ENCODE data around the gene SHB. TPM values are rescaled to one million over a fixed set of nuclear protein-coding genes. Genes with fewer than 3 reads are reported as not detected.

Gene SHB
- total RNA-seq, 1 donor from 2014 or later = 0.44 TPM

DNA sequence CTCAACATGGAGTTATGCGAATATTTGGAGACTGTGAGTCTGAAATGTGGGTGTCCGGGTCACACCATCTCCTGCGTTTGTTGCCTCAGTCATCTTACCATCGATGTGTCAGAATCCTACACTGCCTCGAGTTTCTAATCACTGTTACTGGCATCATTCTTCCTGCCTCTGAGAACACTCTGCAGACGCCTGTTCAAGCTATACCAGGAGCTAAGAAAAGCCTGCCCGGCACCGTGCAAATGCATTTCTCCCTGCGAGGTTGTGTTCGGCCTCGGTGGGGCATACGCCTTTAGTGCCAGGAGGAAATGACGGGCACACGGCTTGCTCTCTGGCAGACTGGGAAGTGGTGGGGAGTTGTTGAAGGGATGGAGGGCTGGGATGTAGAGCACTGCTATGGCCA lies 133.9 kb downstream of the SHB start:
- ATAC-seq (ENCODE audit: low read depth) = no peak
- POLR2A ChIA-PET = no interaction called here
- H3K27ac Mint-ChIP-seq = no peak overlapping the region
- CTCF ChIA-PET = no interaction called here
- H3K4me3 Mint-ChIP-seq = no peak overlapping the region
- DNase-seq = no peak
- H3K27me3 Mint-ChIP-seq = peaks cover 4% of the 10 kb centered on the region
- TF ChIP-seq, protein P1, sequence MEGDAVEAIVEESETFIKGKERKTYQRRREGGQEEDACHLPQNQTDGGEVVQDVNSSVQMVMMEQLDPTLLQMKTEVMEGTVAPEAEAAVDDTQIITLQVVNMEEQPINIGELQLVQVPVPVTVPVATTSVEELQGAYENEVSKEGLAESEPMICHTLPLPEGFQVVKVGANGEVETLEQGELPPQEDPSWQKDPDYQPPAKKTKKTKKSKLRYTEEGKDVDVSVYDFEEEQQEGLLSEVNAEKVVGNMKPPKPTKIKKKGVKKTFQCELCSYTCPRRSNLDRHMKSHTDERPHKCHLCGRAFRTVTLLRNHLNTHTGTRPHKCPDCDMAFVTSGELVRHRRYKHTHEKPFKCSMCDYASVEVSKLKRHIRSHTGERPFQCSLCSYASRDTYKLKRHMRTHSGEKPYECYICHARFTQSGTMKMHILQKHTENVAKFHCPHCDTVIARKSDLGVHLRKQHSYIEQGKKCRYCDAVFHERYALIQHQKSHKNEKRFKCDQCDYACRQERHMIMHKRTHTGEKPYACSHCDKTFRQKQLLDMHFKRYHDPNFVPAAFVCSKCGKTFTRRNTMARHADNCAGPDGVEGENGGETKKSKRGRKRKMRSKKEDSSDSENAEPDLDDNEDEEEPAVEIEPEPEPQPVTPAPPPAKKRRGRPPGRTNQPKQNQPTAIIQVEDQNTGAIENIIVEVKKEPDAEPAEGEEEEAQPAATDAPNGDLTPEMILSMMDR (IDR thresholded peaks at IDR 0.05) = no peak
- intact Hi-C loops (cut with micrococcal nuclease) = no loop called here
- H3K9me3 Mint-ChIP-seq = peaks cover 3% of the 10 kb centered on the region
- no peaks in the 10 kb centered on the region for H3K4me1 Mint-ChIP-seq
- H3K36me3 Mint-ChIP-seq (ENCODE audit: low read depth) = no peaks in the 10 kb centered on the region

- H3K36me3 Mint-ChIP-seq (ENCODE audit: low read depth) = no peaks in the 10 kb centered on the region
- no peak overlapping the region for H3K27ac Mint-ChIP-seq
- DNase-seq = no peak
- H3K4me1 Mint-ChIP-seq = no peaks in the 10 kb centered on the region
- H3K27me3 Mint-ChIP-seq = peaks cover 5% of the 10 kb centered on the region
- no peak overlapping the region for H3K4me3 Mint-ChIP-seq
- ChIA-PET CTCF (no interaction called here), POLR2A (no interaction called here)
- H3K9me3 Mint-ChIP-seq = peaks cover 3% of the 10 kb centered on the region
- ATAC-seq (ENCODE audit: low read depth) = no peak
- intact Hi-C loops (cut with micrococcal nuclease) = no loop called here
- TF ChIP-seq, protein P1 (IDR thresholded peaks at IDR 0.05) = no peak
Measured at GRCh38 chr9:37931592-37931991, 137.4 kb downstream of the SHB start.

DNA sequence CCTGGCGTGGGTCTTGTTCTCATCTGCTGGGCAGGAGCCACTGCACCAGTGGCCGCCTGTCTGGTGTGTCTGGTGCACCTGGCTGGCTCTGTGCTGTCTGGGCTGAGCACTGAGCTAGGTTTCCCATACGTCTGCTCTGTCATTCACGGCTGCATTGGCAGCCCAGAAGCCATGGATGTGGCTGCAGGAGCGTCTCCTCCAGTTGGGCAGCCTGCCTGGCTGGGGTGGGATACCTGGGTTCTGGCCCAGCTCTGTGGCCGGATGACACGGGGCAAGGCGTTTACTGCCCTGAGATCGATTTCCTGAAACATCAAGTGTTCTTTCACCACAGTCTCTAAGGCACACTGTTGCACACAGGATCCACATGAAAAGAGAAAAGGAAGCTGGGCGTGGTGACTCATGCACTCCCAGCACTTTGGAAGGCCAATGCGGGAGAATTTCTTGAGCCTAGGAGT lies 139.6 kb downstream of the SHB start:
- H3K9me3 Mint-ChIP-seq = peaks cover 3% of the 10 kb centered on the region
- ATAC-seq (ENCODE audit: low read depth) = no peak
- POLR2A ChIA-PET = no interaction called here
- TF ChIP-seq, protein P1 (IDR thresholded peaks at IDR 0.05) = no peak
- no peak overlapping the region for H3K4me3 Mint-ChIP-seq
- DNase-seq = no peak
- peaks cover 3% of the 10 kb centered on the region for H3K27me3 Mint-ChIP-seq
- no peak overlapping the region for H3K27ac Mint-ChIP-seq
- intact Hi-C loops (cut with micrococcal nuclease) = no loop called here
- no peaks in the 10 kb centered on the region for H3K4me1 Mint-ChIP-seq
- H3K36me3 Mint-ChIP-seq (ENCODE audit: low read depth) = no peaks in the 10 kb centered on the region
- CTCF ChIA-PET = no interaction called here

GRCh38 chr9:37928552-37929430 lies 140.2 kb downstream of the SHB start:
- Mint-ChIP-seq H3K27ac (no peak overlapping the region), H3K27me3 (peaks cover 3% of the 10 kb centered on the region), H3K4me1 (no peaks in the 10 kb centered on the region), H3K9me3 (peaks cover 3% of the 10 kb centered on the region), H3K36me3 (ENCODE audit: low read depth) (no peaks in the 10 kb centered on the region), H3K4me3 (no peak overlapping the region)
- ATAC-seq (ENCODE audit: low read depth) (no peak), DNase-seq (no peak)
- intact Hi-C loops (cut with micrococcal nuclease) = no loop called here
- POLR2A ChIA-PET = no interaction called here
- CTCF ChIA-PET = no interaction called here
- TF ChIP-seq, protein P1 (IDR thresholded peaks at IDR 0.05) = no peak

- TF ChIP-seq, protein P1 (IDR thresholded peaks at IDR 0.05) = no peak
Measured at GRCh38 chr9:37927601-37928551, 141.2 kb downstream of the SHB start.

More at GRCh38 chr9:37927601-37928551, 141.2 kb downstream of the SHB start:
- ChIA-PET CTCF (no interaction called here), POLR2A (no interaction called here)
- Mint-ChIP-seq H3K36me3 (ENCODE audit: low read depth) (no peaks in the 10 kb centered on the region), H3K27ac (no peak overlapping the region), H3K4me3 (no peak overlapping the region), H3K27me3 (peaks cover 3% of the 10 kb centered on the region), H3K9me3 (peaks cover 3% of the 10 kb centered on the region), H3K4me1 (no peaks in the 10 kb centered on the region)
- DNase-seq = no peak
- ATAC-seq (ENCODE audit: low read depth) = no peak
- intact Hi-C loops (cut with micrococcal nuclease) = no loop called here
